Psoas muscle (tissue), 8 donors: ENCODE measurements around the gene NRF1. TPM values are rescaled to one million over a fixed set of nuclear protein-coding genes. Genes with fewer than 3 reads are reported as not detected.

Experiments
- ATAC-seq, 4 donors: fragments of 200-7000 bp; cut with Tn5 transposase; one replicate each; pipeline ENCODE4 v1.9.1; 2020; ENCODE audit warnings: moderate library complexity in 3 of 4, mild to moderate bottlenecking in 2 of 4
- DNase-seq, 2 donors: peaks; one replicate each; pipeline ENCODE4 v3.0.0-alpha.2; 2020
- H3K27ac ChIP-seq: fragments of 200-600 bp; one replicate; pipeline ENCODE4 v1.8.0; 2022
- H3K27me3 ChIP-seq, 3 donors: fragments of 200-600 bp in 1 of 3; one replicate each; pipeline versions ENCODE4 v1.6.1 to v1.8.0; 2013 to 2022; ENCODE audit warnings: low read length in 2 of 3, mild to moderate bottlenecking in 2 of 3, moderate library complexity in 1 of 3; ENCODE audit not compliant: insufficient read depth in 3 of 3
- H3K36me3 ChIP-seq, 2 donors: fragments of 200-600 bp in 1 of 2; one replicate each; pipeline versions ENCODE4 v1.6.1 to v1.8.0; 2013 to 2022; ENCODE audit warnings: low read depth in 1 of 2, mild to moderate bottlenecking in 1 of 2, moderate library complexity in 1 of 2; ENCODE audit not compliant: insufficient read depth in 1 of 2
- H3K4me1 ChIP-seq: fragments of 200-600 bp; one replicate; pipeline ENCODE4 v1.8.0; 2022
- H3K4me3 ChIP-seq: fragments of 200-600 bp; one replicate; pipeline ENCODE4 v1.8.0; 2022; ENCODE audit warnings: mild to moderate bottlenecking
- H3K9me3 ChIP-seq: fragments of 200-600 bp; one replicate; pipeline ENCODE4 v1.8.0; 2022
- CTCF ChIP-seq: fragments of 200-600 bp; IDR thresholded peaks from one replicate; pipeline ENCODE4 v1.8.0; 2022; ENCODE audit warnings: antibody characterized with exemption
- WGBS, 3 donors: extraction: QIAGEN DNeasy Blood & Tissue Kit; methylation state at CpG; one replicate each; pipeline versions ENCODE4 v1.1.6 to v1.1.7; 2013; 5-methylcytosine and 5-hydroxymethylcytosine counted together
- intact Hi-C, 2 donors: fragments of 100-400 bp; cut with DNase I; formaldehyde crosslinking; loops; one replicate each; pipeline versions ENCODE4 v1.11.0 to v1.14.2; 2022
- polyA plus RNA-seq, 3 donors: library from polyadenylated mRNA; stranded (reverse); fragments of 200-250 nt; gene quantifications; one replicate each; pipeline ENCODE4 v1.2.3, GENCODE V29; 2013
- total RNA-seq, 4 donors: library from RNA; stranded (reverse); fragmentation: NEBNext Ultra II Directional in 2 of 4; extraction: Animal tissue kit (Norgen Biotek cat#: 25700) in 2 of 4; gene quantifications; one replicate each; pipeline versions ENCODE4 v1.2.1 to v1.2.4, GENCODE V29; 2021 to 2023
- donor health status: healthy with polysubstance abuse.
- donor health status: DM: no; HTN: no; CAD: no; lungs with moderate emphysema.
- donor health status: Bipolar disorder and iron deficiency.
- donor health status: healthy.
- donor health status: DM: yes; HTN: yes; CAD: no.
- donor health status: DM: no; HTN: no; CAD: no.
- donor health status: DM: no; HTN: no; CAD: no.
- donor health status: DM: yes; HTN: yes; CAD: no.

Gene NRF1
- total and polyA plus RNA-seq, 7 donors, result 4.4 to 13.7 (median 10.0) TPM

- TF ChIP-seq CTCF, result no peak
- Histone ChIP-seq H3K36me3 (no peaks in the 10 kb centered on the region), H3K27ac (no peak overlapping the region), H3K4me1 (peaks cover 15% of the 10 kb centered on the region), H3K4me3 (no peak overlapping the region), H3K9me3 (no peaks in the 10 kb centered on the region), H3K27me3 (no peaks in the 10 kb centered on the region)
- DNase-seq (no peak), ATAC-seq (no peak)
- intact Hi-C loops, result loop anchor here (10.0 kb wide), 2 partner anchors 298 to 428 kb away; no protein-coding TSS in a partner anchor
- 67 to 81% (median 70%) methylated on average over 4 of the region's 4 CpGs for WGBS, 3 donors
Observed at GRCh38 chr7:129642871-129643549, 31.5 kb downstream of the NRF1 start.

GRCh38 chr7:129643550-129644170, 32.1 kb downstream of the NRF1 start:
- Histone ChIP-seq H3K4me3 (no peak overlapping the region), H3K36me3 (no peaks in the 10 kb centered on the region), H3K4me1 (peaks cover 15% of the 10 kb centered on the region), H3K9me3 (no peaks in the 10 kb centered on the region), H3K27me3 (no peaks in the 10 kb centered on the region), H3K27ac (no peak overlapping the region)
- no peak for TF ChIP-seq CTCF
- no peak for DNase-seq
- ATAC-seq, result no peak
- 65 to 71% (median 69%) methylated on average over 6 of the region's 6 CpGs for WGBS, 3 donors
- intact Hi-C loops, result loop anchor here (10.0 kb wide), 2 partner anchors 299 to 429 kb away; no protein-coding TSS in a partner anchor

- Histone ChIP-seq H3K9me3 (no peaks in the 10 kb centered on the region), H3K27ac (no peak overlapping the region), H3K4me1 (peaks cover 15% of the 10 kb centered on the region), H3K4me3 (no peak overlapping the region), H3K27me3 (no peaks in the 10 kb centered on the region), H3K36me3 (no peaks in the 10 kb centered on the region)
- TF ChIP-seq CTCF, result peak; percentile 46
- DNase-seq, result no peak
- WGBS, 3 donors, result 22 to 35% (median 35%) methylated on average over 2 of the region's 2 CpGs
- peak in 3 of 4 donors; percentile 26 to 55 (median 46) for ATAC-seq
- intact Hi-C loops, result loop anchor here (10.0 kb wide), 2 partner anchors 300 to 430 kb away; no protein-coding TSS in a partner anchor
Observed at GRCh38 chr7:129644634-129645230, 33.2 kb downstream of the NRF1 start.

GRCh38 chr7:129646369-129647021, 35.0 kb downstream of the NRF1 start:
- H3K27ac ChIP-seq, result no peak overlapping the region
- no peaks in the 10 kb centered on the region for H3K27me3 ChIP-seq

More at GRCh38 chr7:129646369-129647021, 35.0 kb downstream of the NRF1 start:
- peak in 2 of 4 donors; percentile 48 to 51 for ATAC-seq
- 47 to 64% (median 60%) methylated on average over 4 of the region's 4 CpGs for WGBS, 3 donors
- no peaks in the 10 kb centered on the region for H3K9me3 ChIP-seq
- no peak for TF ChIP-seq CTCF
- H3K36me3 ChIP-seq, result no peaks in the 10 kb centered on the region
- H3K4me1 ChIP-seq, result peaks cover 15% of the 10 kb centered on the region
- intact Hi-C loops, result loop anchor here (10.0 kb wide), 2 partner anchors 302 to 432 kb away; no protein-coding TSS in a partner anchor
- H3K4me3 ChIP-seq, result no peak overlapping the region
- no peak for DNase-seq
